GM13977 (cell line): ENCODE results near the gene ADO.
A peak's percentile ranks its signal among the peaks of the same experiment; 100 is the strongest.

Experiments used
- DNase-seq: peaks from one replicate; pipeline ENCODE4 v3.0.0; 2012; ENCODE audit warnings: low spot score
- in situ Hi-C: fragments of 300-500 bp; cut with MboI; formaldehyde crosslinking; loops from one replicate; pipeline ENCODE4 v1.12.0; 2022; ENCODE audit warnings: low sequenced_read_pairs, low pct_unique_long_range_greater_than_20kb, mixed read lengths, inconsistent platforms; ENCODE audit not compliant: unreplicated experiment
- TF ChIP-seq, protein P1 (sequence below): IDR thresholded peaks from 2 replicates; pipeline ENCODE4 v1.5.1; 2012; ENCODE audit warnings: mild to moderate bottlenecking, control low read depth; ENCODE audit not compliant: insufficient read depth; ENCODE audit errors: extremely low read depth, missing control alignments

Gene ADO

DNA sequence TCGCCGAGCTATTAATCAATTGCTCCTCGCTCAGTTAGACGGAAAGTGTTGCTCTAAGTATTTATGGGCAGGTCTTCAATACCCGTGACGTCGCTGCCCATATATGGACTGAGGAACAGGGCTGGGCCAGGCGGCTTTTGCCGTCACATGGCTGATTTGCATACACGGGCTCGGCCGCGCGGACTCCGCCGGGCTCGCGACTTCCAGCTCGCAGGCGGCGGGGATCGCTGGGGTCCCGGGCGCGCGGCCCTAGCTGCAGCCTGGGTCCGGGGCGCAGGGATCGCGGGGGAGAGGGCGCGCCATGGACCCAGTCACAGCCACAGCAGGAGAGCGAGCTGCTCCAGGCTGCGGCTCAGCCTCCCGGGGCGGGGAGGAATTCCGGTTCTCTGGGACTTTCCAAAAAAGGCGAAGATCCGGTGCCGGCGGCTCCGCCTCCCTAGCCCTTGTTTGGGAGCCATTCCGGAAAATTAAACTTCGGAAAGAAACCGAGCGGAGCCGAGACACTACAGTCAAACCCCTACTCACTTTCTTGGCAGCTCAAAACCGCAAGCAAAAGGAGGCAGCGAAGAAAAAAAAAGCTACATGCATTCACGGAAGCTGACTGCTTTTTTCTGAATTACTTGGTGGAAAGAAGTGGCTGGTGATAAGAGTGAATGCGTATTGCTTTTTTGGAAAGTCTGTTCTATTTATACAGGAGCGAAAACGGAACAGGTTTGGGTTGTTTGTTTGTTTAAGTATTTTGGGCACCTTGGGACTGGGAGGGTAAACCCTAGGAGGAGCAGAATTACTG, 12.0 kb downstream of the ADO start, which contains the start of gene EGR2:
Gene EGR2 (minus strand): TSS at position 36 of the 790 bp plus-strand sequence. CDS start 337 bp downstream, outside the sequence.
- peak; percentile 98 for DNase-seq
- TF ChIP-seq, protein P1, sequence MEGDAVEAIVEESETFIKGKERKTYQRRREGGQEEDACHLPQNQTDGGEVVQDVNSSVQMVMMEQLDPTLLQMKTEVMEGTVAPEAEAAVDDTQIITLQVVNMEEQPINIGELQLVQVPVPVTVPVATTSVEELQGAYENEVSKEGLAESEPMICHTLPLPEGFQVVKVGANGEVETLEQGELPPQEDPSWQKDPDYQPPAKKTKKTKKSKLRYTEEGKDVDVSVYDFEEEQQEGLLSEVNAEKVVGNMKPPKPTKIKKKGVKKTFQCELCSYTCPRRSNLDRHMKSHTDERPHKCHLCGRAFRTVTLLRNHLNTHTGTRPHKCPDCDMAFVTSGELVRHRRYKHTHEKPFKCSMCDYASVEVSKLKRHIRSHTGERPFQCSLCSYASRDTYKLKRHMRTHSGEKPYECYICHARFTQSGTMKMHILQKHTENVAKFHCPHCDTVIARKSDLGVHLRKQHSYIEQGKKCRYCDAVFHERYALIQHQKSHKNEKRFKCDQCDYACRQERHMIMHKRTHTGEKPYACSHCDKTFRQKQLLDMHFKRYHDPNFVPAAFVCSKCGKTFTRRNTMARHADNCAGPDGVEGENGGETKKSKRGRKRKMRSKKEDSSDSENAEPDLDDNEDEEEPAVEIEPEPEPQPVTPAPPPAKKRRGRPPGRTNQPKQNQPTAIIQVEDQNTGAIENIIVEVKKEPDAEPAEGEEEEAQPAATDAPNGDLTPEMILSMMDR, result no peak
- in situ Hi-C loops, result no loop called here

DNA sequence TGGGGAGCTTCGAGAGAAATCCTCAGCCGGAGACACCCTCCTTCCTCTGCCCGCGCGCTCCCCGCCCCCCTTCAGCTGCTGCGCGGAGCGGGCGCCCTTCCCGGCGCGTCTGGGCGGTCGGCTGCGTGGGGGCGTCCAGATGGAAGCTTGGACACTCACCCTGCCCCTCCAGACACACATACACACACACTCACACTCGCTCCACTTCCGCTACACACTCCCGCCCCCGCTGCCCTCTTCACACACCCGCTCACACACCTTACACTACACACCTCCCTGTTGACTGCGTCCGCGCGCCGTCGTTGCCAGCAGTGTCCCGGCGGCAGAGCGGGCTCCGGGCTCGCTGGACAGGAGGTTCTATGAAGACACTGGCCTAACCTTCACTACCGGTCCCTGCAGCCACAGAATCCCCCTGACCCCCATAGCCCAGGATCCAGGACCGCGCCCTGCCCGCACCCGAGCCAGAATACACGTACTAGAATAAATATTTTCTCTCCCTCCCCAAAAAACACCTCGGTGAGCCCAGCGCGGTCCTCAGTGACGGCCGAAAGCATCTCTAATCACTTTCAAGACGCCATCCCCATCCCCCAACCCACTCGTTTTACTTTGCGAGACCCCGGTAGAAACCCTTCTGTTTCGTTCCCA, 12.7 kb downstream of the ADO start:
- in situ Hi-C loops, result no loop called here
- TF ChIP-seq, protein P1, result peak; percentile 2

DNA sequence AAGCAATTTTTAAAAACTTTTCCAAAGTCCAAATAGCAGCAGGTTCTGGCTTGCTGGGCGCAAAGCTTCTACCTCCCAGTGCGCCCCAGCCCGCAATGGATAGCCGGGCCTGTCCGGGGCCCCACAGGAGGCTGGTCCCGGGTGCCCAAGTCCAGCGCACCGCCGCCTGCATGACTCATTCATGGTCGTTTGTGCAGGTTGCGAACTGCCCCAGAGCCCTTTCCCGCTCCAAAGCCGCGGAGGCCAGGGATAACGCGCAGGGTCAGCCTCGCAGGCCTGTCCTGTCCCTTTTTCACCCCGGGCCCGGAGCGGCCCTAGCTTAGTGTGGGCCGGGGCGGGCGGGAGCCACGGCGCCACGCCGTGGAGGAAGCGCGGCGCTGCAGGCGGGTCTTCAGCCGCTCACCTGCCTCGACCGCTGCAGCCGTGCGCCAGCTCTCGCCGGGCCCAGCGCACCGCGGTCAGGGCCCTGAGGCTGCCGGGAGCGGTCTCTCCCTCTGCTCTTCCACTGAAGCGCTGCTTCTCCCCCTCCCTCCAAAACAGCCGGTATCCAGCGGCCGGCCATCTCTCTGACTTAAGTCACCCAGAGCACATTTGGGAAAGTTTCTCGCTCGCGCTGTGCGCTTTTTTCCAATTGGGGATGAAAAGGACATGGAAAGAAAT, 13.4 kb downstream of the ADO start:
- TF ChIP-seq, protein P1, result peak; percentile 93
- in situ Hi-C loops, result no loop called here

More for the DNA sequence above, 12.7 kb downstream of the ADO start:
- no peak for DNase-seq

DNA sequence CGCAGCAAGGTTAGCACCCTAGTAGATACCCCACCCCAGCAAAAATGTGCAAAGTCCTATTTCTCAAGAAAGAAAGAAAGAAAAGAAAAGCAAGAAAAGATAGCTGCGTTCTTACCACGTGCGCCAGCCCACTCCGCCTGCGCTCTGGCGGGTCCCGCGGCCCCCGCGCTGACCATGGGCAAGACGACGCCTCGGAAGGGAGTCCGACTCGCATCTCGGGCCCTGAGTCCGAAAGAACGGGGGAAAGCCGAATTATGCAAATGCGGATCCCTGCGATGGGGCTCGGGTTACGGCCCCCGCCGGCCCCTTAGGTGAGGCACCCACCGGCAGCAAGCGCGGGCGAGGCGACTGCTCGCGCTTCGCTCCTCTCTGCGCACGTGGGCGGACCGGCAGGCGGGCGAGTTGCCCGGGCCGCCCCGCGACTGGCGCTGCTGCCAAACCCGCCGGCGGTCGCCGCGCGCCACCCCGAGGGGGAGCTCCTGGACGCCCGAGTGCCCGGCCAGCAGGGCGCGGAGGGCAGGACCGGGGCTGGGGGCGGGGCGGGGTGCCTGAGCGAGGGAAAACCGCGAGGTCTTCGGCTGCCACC, 14.0 kb downstream of the ADO start:
- TF ChIP-seq, protein P1, result peak; percentile 43
- in situ Hi-C loops, result no loop called here
- DNase-seq, result peak; percentile 65

More for the DNA sequence above, 13.4 kb downstream of the ADO start:
- peak; percentile 93 for DNase-seq

DNA sequence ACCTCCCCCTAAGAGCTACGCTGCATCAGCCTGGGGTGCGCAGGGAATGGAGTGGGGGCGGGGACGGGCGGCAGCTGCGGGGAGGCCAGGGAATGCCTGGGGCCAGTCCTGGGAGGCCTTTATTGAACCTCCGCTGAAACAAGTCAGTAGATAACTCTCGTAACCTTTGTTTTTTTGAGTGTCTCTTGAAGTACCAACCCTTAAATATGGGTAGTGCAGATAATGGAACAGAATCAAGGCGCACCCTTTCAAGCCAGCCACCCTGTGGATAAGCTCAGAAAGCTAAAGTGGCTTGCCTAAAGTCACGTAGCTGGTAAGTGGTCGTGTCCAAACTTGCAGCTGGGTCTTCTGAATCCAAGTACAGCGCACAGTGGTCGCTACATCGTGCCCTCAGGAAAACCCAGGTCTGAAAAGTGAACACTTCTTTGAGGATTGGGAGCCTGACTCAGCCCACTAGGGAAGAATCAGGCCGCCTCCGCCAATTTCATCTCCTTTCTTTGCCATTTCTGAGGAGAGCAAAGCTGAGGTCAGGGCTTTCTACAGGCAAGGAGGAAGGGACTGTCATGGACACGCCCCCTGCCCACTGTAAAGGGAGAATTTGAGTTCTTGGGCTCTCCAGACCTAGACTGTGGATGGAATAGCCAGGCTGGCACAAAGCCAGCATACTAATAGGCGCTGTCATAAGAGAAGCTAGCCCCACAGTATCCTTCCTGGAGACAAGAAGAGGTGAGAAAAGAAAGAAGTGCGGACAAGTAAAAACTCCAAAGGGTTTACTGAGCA, 14.8 kb downstream of the ADO start:
- TF ChIP-seq, protein P1, result no peak
- DNase-seq, result no peak
- in situ Hi-C loops, result no loop called here

DNA sequence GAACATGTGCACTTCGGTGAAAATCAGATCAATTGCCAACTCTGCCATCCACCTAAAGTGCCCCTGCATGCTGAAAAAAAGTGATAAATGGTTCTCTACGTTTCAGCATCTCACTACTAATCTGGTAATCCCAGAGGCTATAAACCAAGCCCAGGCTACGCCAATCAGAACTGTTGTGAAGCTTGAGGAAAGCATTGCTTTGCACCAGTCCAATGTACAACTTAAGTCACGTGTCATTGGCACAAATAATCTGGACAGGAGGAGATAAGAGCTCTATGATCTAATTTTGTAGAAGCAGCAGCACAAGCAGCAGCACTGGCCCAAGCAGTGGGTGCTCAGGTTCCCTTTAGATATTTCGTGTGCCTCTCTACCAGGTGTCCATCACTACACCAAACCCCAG, 16.1 kb downstream of the ADO start:
- in situ Hi-C loops, result no loop called here
- TF ChIP-seq, protein P1, result no peak
- DNase-seq, result no peak
